GM10266 (cell line): ENCODE measurements around the gene OSTF1.

ENCODE experiments used
- DNase-seq: peaks from one replicate; pipeline ENCODE4 v3.0.0; 2012; ENCODE audit errors: extremely low spot score
- TF ChIP-seq, protein P1 (sequence below): IDR thresholded peaks from 2 replicates; pipeline ENCODE4 v1.5.1; 2012; ENCODE audit warnings: mild to moderate bottlenecking, low read depth; ENCODE audit not compliant: control insufficient read depth, insufficient read depth; ENCODE audit errors: missing control alignments

OSTF1 gene

GRCh38 chr9:75087824-75088645 lies at the start of gene OSTF1, which contains the start of gene NMRK1:
Gene OSTF1 (plus strand): TSS chr9:75088514. CDS start chr9:75088693, 179 bp downstream.
Gene NMRK1 (minus strand): TSS chr9:75088155. CDS start chr9:75083115, 5,040 bp downstream.
- DNase-seq, result peak; percentile 94
- TF ChIP-seq, protein P1, sequence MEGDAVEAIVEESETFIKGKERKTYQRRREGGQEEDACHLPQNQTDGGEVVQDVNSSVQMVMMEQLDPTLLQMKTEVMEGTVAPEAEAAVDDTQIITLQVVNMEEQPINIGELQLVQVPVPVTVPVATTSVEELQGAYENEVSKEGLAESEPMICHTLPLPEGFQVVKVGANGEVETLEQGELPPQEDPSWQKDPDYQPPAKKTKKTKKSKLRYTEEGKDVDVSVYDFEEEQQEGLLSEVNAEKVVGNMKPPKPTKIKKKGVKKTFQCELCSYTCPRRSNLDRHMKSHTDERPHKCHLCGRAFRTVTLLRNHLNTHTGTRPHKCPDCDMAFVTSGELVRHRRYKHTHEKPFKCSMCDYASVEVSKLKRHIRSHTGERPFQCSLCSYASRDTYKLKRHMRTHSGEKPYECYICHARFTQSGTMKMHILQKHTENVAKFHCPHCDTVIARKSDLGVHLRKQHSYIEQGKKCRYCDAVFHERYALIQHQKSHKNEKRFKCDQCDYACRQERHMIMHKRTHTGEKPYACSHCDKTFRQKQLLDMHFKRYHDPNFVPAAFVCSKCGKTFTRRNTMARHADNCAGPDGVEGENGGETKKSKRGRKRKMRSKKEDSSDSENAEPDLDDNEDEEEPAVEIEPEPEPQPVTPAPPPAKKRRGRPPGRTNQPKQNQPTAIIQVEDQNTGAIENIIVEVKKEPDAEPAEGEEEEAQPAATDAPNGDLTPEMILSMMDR, result peak; percentile 5

DNA sequence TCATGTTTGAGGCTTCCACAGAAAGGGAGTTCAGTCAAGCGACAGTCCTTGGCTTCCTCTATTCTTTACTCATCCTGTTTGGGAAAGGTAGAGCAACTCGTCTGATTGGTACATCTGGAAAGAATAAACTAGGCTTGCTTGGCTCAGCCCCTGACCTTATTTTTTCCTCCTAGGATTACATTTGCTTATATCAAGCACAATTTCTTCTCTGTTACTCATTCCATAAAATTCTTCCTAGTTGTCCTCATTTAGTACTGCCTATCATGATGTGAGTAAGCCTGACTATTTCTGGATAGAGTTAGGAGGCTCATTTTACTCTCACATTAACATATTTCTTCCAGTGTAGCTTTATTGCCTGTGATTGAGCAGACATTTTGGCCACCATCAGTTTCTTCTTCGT lies 49.3 kb upstream of the OSTF1 start:
- TF ChIP-seq, protein P1, result no peak

GRCh38 chr9:75039801-75040200 lies 48.5 kb upstream of the OSTF1 start:
- DNase-seq, result no peak
- TF ChIP-seq, protein P1, result no peak

More for the DNA sequence above, 49.3 kb upstream of the OSTF1 start:
- no peak for DNase-seq

DNA sequence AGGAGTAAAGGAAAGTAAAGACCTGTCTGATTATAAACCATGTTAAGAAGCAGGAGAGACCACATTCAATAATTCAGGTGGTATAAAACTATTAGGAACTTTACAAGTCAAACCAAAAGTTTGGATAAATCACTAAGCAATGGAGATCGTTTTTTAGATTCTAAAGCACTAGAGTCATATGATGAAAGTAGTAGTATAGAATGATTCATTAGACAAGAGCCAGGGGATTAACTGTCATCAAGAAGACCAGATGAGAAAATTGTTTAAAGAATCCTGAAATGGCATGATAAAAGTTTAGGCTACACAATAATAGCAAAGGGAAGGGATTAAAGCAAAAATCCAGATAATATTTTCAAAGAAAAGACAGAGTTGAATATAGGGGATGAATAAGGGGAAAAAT lies 47.3 kb upstream of the OSTF1 start:
- TF ChIP-seq, protein P1, result no peak
- no peak for DNase-seq

DNA sequence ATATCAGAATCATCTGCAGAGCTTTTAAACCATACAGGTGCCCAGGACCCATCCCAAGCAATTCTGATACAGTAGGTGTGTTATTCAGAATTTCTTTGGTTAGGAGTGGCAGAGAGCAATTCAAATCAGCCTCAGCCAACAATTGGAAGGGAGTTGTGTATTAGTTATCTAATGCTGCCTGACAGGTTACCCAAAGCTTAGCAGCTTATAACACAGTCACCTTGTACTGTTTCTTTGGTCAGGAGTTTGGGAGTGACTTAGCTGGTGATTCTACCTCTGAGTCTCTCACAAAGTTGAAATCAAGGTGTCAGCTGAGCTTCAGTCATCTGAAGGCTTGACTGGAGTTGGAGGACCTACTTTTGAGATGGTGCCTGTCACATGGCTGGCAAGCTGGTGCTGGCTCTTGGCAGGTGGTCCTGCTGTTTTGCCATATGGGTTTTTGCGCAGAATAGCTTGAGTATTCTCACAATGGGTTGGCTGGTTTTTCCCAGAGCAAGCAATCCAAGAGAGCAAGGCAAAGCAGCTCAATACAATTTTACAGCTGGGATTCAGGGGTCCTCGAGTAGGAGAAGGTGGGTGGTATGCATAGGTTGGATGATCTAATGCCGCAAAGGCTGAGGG lies 41.5 kb upstream of the OSTF1 start:
- TF ChIP-seq, protein P1, result no peak
- no peak for DNase-seq

DNA sequence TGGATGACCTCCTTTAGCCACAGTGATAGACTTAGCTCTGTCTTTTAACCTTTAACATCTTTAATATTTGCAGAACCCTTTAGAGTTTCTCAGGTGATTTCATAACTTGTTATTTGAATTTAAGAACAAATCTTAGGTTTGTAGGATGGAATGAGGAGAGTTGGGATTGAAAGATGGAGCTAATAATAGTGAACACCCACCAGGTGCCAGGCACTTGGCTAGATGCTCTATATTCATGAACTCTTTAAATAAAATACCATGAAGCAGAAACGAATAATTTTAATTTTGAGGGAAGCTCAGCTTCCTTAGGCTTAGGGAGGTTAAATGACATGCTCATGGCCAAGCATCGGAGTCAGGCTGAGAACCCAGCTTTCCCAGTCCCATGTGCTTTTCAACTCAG lies 40.8 kb upstream of the OSTF1 start:
- DNase-seq, result no peak
- TF ChIP-seq, protein P1, result no peak

DNA sequence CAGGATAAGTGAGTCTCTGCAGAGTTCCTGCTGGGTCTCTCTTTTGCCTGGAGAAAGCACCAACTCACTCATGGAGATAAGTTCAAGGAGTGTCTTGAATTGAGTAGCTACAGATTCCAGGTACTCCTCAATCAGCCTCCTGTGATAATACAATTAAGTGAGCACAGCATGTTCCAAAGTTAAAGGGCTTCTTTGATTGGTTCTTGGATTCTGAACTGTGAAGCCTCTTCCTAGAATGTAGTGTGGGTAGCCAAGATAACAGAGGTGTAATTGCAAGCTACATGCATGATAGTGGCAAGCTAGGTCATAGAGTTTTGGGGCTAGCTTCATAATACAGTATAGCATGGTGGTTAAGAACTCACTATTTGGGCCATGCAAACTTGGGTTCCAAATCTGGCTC lies 37.0 kb upstream of the OSTF1 start:
- DNase-seq, result no peak
- TF ChIP-seq, protein P1, result no peak
